ENCODE data around the gene FRMD8. TPM values are rescaled to one million over a fixed set of nuclear protein-coding genes. Genes with fewer than 3 reads are reported as not detected.

Gene FRMD8
- total RNA-seq, 1 donor from 2014 or later = 8.4 TPM

DNA sequence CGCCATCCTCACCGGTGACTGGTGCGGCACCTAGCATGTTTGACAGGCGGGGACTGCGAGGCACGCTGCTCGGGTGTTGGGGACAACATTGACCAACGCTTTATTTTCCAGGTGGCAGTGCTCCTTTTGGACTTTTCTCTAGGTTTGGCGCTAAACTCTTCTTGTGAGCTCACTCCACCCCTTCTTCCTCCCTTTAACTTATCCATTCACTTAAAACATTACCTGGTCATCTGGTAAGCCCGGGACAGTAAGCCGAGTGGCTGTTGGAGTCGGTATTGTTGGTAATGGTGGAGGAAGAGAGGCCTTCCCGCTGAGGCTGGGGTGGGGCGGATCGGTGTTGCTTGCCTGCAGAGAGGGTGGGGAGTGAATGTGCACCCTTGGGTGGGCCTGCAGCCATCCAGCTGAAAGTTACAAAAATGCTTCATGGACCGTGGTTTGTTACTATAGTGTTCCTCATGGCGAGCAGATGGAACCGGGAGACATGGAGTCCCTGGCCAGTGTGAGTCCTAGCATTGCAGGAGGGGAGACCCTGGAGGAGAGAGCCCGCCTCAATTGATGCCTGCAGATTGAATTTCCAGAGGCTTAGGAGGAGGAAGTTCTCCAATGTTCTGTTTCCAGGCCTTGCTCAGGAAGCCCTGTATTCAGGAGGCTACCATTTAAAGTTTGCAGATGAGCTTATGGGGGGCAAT lies 37.2 kb downstream of the FRMD8 start:
- Histone ChIP-seq H3K4me1 (peaks cover 87% of the 10 kb centered on the region), H3K27me3 (ENCODE audit: low read depth) (no peaks in the 10 kb centered on the region), H3K4me3 (peak overlapping the region; percentile 80), H3K9me3 (replicated peaks) (no peaks in the 10 kb centered on the region), H3K36me3 (peaks cover 56% of the 10 kb centered on the region), H3K27ac (replicated peaks) (peak overlapping the region; percentile 100)
- peak; percentile 20 for DNase-seq
- intact Hi-C loops (cut with micrococcal nuclease) = loop anchor here (5.0 kb wide), 1 partner anchor 79 kb away; no protein-coding TSS in a partner anchor
- TF ChIP-seq CTCF (IDR thresholded peaks at IDR 0.05; ENCODE audit: borderline replicate concordance) = no peak

- Histone ChIP-seq H3K27ac (replicated peaks) (peak overlapping the region; percentile 100), H3K36me3 (peaks cover 56% of the 10 kb centered on the region), H3K4me1 (peaks cover 86% of the 10 kb centered on the region), H3K27me3 (ENCODE audit: low read depth) (no peaks in the 10 kb centered on the region), H3K4me3 (peak overlapping the region; percentile 80), H3K9me3 (replicated peaks) (no peaks in the 10 kb centered on the region)
- intact Hi-C loops (cut with micrococcal nuclease) = loop anchor here (5.0 kb wide), 1 partner anchor 78 kb away; no protein-coding TSS in a partner anchor
- DNase-seq = peak; percentile 50
- TF ChIP-seq CTCF (IDR thresholded peaks at IDR 0.05; ENCODE audit: borderline replicate concordance) = no peak
These were observed 38.0 kb downstream of the FRMD8 start for GRCh38 chr11:65424205-65425104.

- H3K9me3 ChIP-seq (replicated peaks) = no peaks in the 10 kb centered on the region
- H3K4me1 ChIP-seq = peaks cover 86% of the 10 kb centered on the region
- DNase-seq = peak; percentile 12
- peaks cover 58% of the 10 kb centered on the region for H3K36me3 ChIP-seq
- no peaks in the 10 kb centered on the region for H3K27me3 ChIP-seq (ENCODE audit: low read depth)
- intact Hi-C loops (cut with micrococcal nuclease) = no loop called here
- TF ChIP-seq CTCF (IDR thresholded peaks at IDR 0.05; ENCODE audit: borderline replicate concordance) = peak; percentile 30
- H3K27ac ChIP-seq (replicated peaks) = peak overlapping the region; percentile 100
- H3K4me3 ChIP-seq = peak overlapping the region; percentile 80
These were observed 38.9 kb downstream of the FRMD8 start for GRCh38 chr11:65425105-65425970.

DNA sequence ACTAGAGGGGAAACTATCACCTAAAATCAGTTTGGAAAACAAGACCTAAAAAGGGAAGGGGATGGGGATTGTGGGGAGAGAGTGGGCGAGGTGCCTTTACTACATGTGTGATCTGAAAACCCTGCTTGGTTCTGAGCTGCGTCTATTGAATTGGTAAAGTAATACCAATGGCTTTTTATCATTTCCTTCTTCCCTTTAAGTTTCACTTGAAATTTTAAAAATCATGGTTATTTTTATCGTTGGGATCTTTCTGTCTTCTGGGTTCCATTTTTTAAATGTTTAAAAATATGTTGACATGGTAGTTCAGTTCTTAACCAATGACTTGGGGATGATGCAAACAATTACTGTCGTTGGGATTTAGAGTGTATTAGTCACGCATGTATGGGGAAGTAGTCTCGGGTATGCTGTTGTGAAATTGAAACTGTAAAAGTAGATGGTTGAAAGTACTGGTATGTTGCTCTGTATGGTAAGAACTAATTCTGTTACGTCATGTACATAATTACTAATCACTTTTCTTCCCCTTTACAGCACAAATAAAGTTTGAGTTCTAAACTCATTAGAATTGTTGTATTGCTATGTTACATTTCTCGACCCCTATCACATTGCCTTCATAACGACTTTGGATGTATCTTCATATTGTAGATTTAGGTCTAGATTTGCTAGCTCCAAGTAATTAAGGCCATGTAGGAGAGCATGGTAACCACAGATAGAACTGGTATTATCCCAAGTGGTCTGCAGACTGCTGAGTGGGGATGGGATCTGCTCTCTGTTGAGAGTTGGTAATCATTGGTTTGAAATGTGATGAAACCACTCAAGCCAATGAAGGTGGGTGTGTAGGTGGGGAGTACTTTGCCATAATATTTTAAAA lies 39.8 kb downstream of the FRMD8 start:
- H3K4me3 ChIP-seq = peak overlapping the region; percentile 80
- no peak for DNase-seq
- peak overlapping the region; percentile 100 for H3K27ac ChIP-seq (replicated peaks)
- H3K36me3 ChIP-seq = peaks cover 66% of the 10 kb centered on the region
- no peak for TF ChIP-seq CTCF (IDR thresholded peaks at IDR 0.05; ENCODE audit: borderline replicate concordance)
- H3K27me3 ChIP-seq (ENCODE audit: low read depth) = no peaks in the 10 kb centered on the region
- peaks cover 86% of the 10 kb centered on the region for H3K4me1 ChIP-seq
- no peaks in the 10 kb centered on the region for H3K9me3 ChIP-seq (replicated peaks)
- intact Hi-C loops (cut with micrococcal nuclease) = no loop called here
